ENCODE data around the gene ISG20L2. TPM values are rescaled to one million over a fixed set of nuclear protein-coding genes. Genes with fewer than 3 reads are reported as not detected.
A peak's percentile ranks its signal among the peaks of the same experiment; 100 is the strongest.

Gene ISG20L2
- total and polyA plus RNA-seq, 2 experiments from 2014 or later, result 25.1 to 27.3 TPM

- no peaks in the 10 kb centered on the region for H3K9me3 ChIP-seq (ENCODE audit: low read depth)
- peaks cover 3% of the 10 kb centered on the region for H3K36me3 ChIP-seq
- TF ChIP-seq CTCF (IDR thresholded peaks at IDR 0.05; ENCODE audit: low read depth, low read length), result no peak
- H3K27ac ChIP-seq, result peak overlapping the region; percentile 100
- peaks cover 38% of the 10 kb centered on the region for H3K4me1 ChIP-seq (ENCODE audit: low read depth)
- H3K4me3 ChIP-seq, result peak overlapping the region; percentile 72
- peak in 1 of 2 donors; percentile 20 for DNase-seq (ENCODE audit: low read depth in 1 of 2, low spot score in 1 of 2)
- no peaks in the 10 kb centered on the region for H3K27me3 ChIP-seq
These were observed 19.4 kb upstream of the ISG20L2 start for GRCh38 chr1:156747742-156748669.

GRCh38 chr1:156746728-156747631, 18.4 kb upstream of the ISG20L2 start:
- H3K4me1 ChIP-seq (ENCODE audit: low read depth), result peaks cover 34% of the 10 kb centered on the region
- peak overlapping the region; percentile 72 for H3K4me3 ChIP-seq
- H3K9me3 ChIP-seq (ENCODE audit: low read depth), result no peaks in the 10 kb centered on the region
- H3K36me3 ChIP-seq, result peaks cover 5% of the 10 kb centered on the region
- peak overlapping the region; percentile 100 for H3K27ac ChIP-seq
- peak; percentile 87 to 97 for DNase-seq (ENCODE audit: low read depth in 1 of 2, low spot score in 1 of 2)
- TF ChIP-seq CTCF (IDR thresholded peaks at IDR 0.05; ENCODE audit: low read depth, low read length), result peak; percentile 23
- no peaks in the 10 kb centered on the region for H3K27me3 ChIP-seq

GRCh38 chr1:156746406-156746727, 17.8 kb upstream of the ISG20L2 start:
- no peaks in the 10 kb centered on the region for H3K27me3 ChIP-seq
- no peak for DNase-seq (ENCODE audit: low read depth in 1 of 2, low spot score in 1 of 2)
- no peaks in the 10 kb centered on the region for H3K9me3 ChIP-seq (ENCODE audit: low read depth)
- no peak for TF ChIP-seq CTCF (IDR thresholded peaks at IDR 0.05; ENCODE audit: low read depth, low read length)
- H3K4me1 ChIP-seq (ENCODE audit: low read depth), result peaks cover 34% of the 10 kb centered on the region
- H3K4me3 ChIP-seq, result peak overlapping the region; percentile 72
- peak overlapping the region; percentile 100 for H3K27ac ChIP-seq
- H3K36me3 ChIP-seq, result peaks cover 5% of the 10 kb centered on the region

- TF ChIP-seq CTCF (IDR thresholded peaks at IDR 0.05; ENCODE audit: low read depth, low read length), result no peak
- no peaks in the 10 kb centered on the region for H3K9me3 ChIP-seq (ENCODE audit: low read depth)
- peaks cover 34% of the 10 kb centered on the region for H3K4me1 ChIP-seq (ENCODE audit: low read depth)
- H3K27me3 ChIP-seq, result no peaks in the 10 kb centered on the region
- peak overlapping the region; percentile 72 for H3K4me3 ChIP-seq
- peak overlapping the region; percentile 100 for H3K27ac ChIP-seq
- peaks cover 5% of the 10 kb centered on the region for H3K36me3 ChIP-seq
- DNase-seq (ENCODE audit: low read depth in 1 of 2, low spot score in 1 of 2), result no peak
These were observed 17.3 kb upstream of the ISG20L2 start for GRCh38 chr1:156745881-156746280.

- DNase-seq (ENCODE audit: low read depth in 1 of 2, low spot score in 1 of 2), result no peak
- Histone ChIP-seq H3K9me3 (ENCODE audit: low read depth) (no peaks in the 10 kb centered on the region), H3K27me3 (no peaks in the 10 kb centered on the region), H3K4me1 (ENCODE audit: low read depth) (peaks cover 34% of the 10 kb centered on the region), H3K4me3 (no peak overlapping the region), H3K36me3 (peaks cover 5% of the 10 kb centered on the region), H3K27ac (peak overlapping the region; percentile 100)
- no peak for TF ChIP-seq CTCF (IDR thresholded peaks at IDR 0.05; ENCODE audit: low read depth, low read length)
These were observed 16.3 kb upstream of the ISG20L2 start for GRCh38 chr1:156744786-156745419.

Data from cardiac muscle cell (in vitro differentiated cells and primary cell).